GM21825 (cell line): ENCODE results near the gene NSUN6.

ENCODE experiments used
- ATAC-seq: cut with Tn5 transposase; IDR thresholded peaks from one replicate; pipeline ENCODE4 v1.9.1; 2021; ENCODE audit warnings: mild to moderate bottlenecking, moderate library complexity; ENCODE audit not compliant: unreplicated experiment

The NSUN6 gene

DNA sequence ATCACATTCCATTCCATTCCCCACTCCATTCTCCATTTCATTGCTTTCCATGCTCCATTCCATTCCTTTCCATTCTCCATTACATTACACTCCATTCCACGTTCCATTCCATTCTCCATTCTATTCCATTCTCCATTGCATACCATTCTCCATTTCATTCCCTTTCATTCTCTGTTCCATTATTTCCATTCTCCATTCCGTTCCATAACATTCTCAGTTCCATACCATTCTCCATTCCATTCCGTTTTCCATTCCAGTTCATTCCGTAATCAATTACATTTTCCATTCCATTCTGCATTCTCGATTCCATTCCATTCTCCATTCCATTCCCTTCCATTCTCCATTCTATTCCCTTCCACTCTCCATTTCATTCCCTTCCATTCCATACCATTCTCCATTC is 86.4 kb downstream of the NSUN6 start:
- no peak for ATAC-seq

- no peak for ATAC-seq
These were observed 88.2 kb downstream of the NSUN6 start for GRCh38 chr10:18563003-18563726.

- no peak for ATAC-seq
These were observed 89.4 kb downstream of the NSUN6 start for GRCh38 chr10:18561861-18562551.

DNA sequence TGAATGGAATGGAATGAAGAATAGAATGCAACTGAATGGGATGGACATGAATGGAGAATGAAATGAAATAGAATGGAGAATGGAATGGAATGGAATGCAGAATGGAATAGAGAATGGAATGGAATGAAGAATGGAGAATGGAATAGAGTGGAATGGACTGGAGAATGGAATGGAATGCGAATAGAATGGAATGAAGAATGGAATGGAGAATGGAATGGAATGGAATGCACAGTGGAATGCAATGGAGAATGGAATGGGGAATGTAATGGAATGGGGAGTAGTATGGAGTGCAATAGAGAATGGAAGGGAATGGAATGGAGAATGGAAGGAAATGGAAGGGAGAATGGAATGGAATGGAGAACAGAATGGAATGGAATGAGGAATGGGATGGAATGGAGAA is 93.4 kb downstream of the NSUN6 start:
- no peak for ATAC-seq

GRCh38 chr10:18556522-18557147 is 94.8 kb downstream of the NSUN6 start:
- ATAC-seq = no peak

- ATAC-seq = no peak
These were observed 96.9 kb downstream of the NSUN6 start for GRCh38 chr10:18554479-18554878.

DNA sequence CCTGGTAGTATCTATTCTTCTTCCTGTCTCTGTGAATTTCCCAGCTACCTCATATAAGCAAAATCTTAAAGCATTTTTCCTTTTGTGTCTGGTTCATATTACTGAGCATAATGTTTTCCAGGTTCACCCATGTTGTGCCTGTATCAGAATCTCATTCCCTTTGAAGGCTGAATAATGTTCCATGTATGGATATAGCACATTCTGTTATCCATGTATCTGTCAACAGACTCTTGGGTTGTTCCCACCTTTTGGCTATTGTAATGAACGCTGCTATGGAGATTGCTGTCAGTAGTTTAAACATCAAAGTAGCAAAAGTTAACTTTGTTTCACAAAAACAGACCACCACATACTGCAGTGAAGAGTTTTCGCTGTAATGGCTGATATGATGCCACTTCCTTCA is 99.9 kb downstream of the NSUN6 start:
- no peak for ATAC-seq

- no peak for ATAC-seq
These were observed 102.3 kb downstream of the NSUN6 start for GRCh38 chr10:18549105-18549504.

DNA sequence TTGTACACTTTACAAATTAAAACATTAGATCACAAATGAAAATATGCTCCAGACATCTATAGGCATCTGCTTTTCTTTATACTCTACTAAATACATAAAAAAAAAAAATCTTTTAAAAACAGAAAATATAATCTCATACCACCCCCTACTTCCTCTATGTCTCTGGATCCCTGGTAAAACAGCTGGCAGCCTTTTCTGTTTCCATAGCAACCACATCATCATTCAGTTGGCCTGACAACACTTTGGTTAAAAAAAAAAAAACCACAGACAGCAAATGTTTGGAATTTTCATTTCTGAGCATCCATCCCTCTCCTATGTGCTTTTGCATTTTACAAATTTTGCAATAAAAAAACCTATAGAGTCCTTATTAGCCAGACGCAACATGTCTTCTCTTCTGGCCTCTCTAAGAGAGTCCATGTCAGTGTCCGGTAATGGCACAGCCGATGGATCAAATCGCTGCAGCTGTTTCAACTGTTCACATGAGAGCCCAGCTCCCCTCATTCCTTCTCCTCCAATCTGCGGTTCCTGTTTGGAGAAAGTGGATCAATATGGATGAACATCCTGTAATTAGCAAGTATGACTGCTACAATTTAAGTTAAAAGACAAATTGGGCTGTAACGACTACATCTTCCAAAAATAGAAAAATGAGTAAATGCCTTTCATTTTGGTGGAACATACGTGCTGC is 105.6 kb downstream of the NSUN6 start:
- ATAC-seq = no peak

GRCh38 chr10:18542832-18543231 is 108.6 kb downstream of the NSUN6 start:
- no peak for ATAC-seq

GRCh38 chr10:18540195-18540594 is 111.2 kb downstream of the NSUN6 start:
- no peak for ATAC-seq

GRCh38 chr10:18539335-18539734 is 112.1 kb downstream of the NSUN6 start:
- ATAC-seq = no peak

- ATAC-seq = no peak
These were observed 117.5 kb downstream of the NSUN6 start for GRCh38 chr10:18533896-18534295.

DNA sequence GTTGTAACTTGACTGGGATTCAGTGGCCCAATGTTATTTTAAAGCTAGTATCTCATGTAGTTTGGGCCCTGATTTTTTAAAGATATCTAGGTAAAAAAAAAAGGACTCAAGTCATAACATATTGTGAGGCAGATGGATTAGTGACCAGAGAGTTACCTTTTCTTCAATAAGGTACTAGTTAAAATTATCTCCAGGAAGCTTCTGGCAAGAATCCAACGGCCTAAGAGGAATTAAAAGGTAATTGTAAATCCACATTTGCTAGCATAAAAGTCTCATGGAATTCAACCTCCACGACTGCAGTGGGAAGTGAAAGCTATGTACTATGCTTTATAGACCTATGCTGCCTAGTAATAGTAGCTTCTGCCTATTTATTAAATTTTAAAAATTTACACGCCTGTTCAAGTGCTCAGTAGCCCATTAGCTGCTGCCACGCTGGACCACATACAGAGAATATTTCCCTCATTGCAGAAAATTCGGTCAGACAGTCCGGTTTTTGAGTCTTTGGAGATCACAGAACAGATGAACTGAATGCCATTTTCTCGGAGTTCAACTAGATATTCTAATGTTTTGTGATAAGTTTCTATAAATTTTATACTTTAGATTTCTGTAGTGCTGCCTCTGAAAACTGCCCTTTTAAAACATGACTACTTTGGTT is 118.4 kb downstream of the NSUN6 start:
- no peak for ATAC-seq

GRCh38 chr10:18528292-18528691 is 123.1 kb downstream of the NSUN6 start:
- no peak for ATAC-seq

- no peak for ATAC-seq
These were observed 123.7 kb downstream of the NSUN6 start for GRCh38 chr10:18527687-18528086.

DNA sequence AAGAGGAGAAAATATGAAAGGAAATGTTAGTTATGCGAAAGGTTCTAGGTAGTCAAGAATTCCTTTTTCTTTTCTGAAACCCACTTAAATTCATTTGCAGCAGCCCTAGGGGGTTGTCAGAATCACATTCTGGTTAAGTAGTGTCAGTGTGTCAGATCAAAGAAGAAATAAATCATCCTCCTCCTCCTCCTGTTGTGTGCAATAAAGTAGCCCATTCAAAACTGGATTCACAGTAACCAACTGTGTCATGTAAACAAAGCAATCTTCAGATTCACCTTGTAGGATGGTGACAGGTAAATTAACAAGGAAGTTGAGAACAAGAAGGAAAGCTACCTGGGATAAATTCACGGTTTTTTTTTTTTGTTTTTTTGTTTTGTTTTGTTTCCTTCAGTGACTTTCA is 127.5 kb downstream of the NSUN6 start:
- no peak for ATAC-seq

DNA sequence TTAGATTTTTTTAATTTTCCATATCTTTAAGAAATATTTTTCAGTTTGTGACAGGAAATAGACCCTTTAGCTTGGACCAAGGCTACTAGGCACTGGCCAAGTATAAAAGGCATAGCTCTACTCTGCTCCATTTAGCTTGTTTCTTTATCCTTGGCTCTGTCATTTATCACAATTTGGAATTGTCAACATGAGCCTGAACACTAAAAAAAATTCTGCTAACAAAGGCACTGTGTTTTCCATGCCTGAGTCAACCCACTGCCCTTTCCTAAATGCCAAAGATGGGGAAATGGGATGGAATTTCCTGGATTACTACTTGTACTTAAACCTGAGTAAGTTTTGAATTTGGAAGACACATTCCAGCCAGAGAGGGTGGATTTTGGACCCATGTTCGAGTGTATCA is 128.4 kb downstream of the NSUN6 start:
- ATAC-seq = no peak

GRCh38 chr10:18516851-18517250 is 134.5 kb downstream of the NSUN6 start:
- ATAC-seq = no peak

- ATAC-seq = no peak
These were observed 136.8 kb downstream of the NSUN6 start for GRCh38 chr10:18514537-18514936.

- no peak for ATAC-seq
These were observed 142.8 kb downstream of the NSUN6 start for GRCh38 chr10:18508587-18508986.
